BJ (cell line): ENCODE data around the gene MAPK1. TPM values are rescaled to one million over a fixed set of nuclear protein-coding genes. Genes with fewer than 3 reads are reported as not detected.
"Not testable (repeated sequence)": the region's sequence is repeated elsewhere in the genome, so short reads cannot be mapped to it uniquely, and the experiment has no call there.

ENCODE experiments used
- CTCF ChIA-PET: fragments of 350-600 bp; formaldehyde crosslinking; extraction: SDS; loops from one replicate; lab custom pipeline; 2021; ENCODE audit warnings: antibody characterized with exemption, inconsistent platforms; lab: Yijun Ruan, JAX
- POLR2A ChIA-PET: fragments of 300-600 bp; sonication (Branson Sonifier 250); formaldehyde crosslinking; extraction: SDS; loops from one replicate; lab custom pipeline; 2021; ENCODE audit warnings: antibody characterized with exemption; lab: Charles Lee
- DNase-seq: peaks from one replicate; pipeline ENCODE4 v3.0.0-alpha.2; 2011; ENCODE audit warnings: low read depth
- H3K27me3 ChIP-seq: 2 replicates; pipeline ENCODE4 v1.6.0; 2011; ENCODE audit warnings: low read length; ENCODE audit not compliant: control insufficient read depth, insufficient read depth
- H3K36me3 ChIP-seq: 2 replicates; pipeline ENCODE4 v1.5.1; 2011; ENCODE audit warnings: low read length; ENCODE audit not compliant: control insufficient read depth, insufficient read depth
- H3K4me3 ChIP-seq: 2 replicates; pipeline ENCODE4 v1.5.1; 2011; ENCODE audit warnings: low read depth, mild to moderate bottlenecking, control low read depth, low read length
- polyA plus RNA-seq: library from polyadenylated mRNA; depleted of rRNA; stranded (reverse); fragments of >200 nt; gene quantifications from 2 replicates; pipeline ENCODE4 v1.2.3, GENCODE V29; 2011
- TF ChIP-seq, protein P1 (sequence below): IDR thresholded peaks from 2 replicates; pipeline ENCODE4 v1.5.1; 2011; ENCODE audit warnings: low read depth, mild to moderate bottlenecking, control low read depth, inconsistent platforms, low read length, moderate library complexity; ENCODE audit not compliant: insufficient read depth

MAPK1 gene
- polyA plus RNA-seq, 1 experiment = 119 TPM

- Histone ChIP-seq H3K36me3 (no peaks in the 10 kb centered on the region), H3K4me3 (no peak overlapping the region), H3K27me3 (peaks cover 3% of the 10 kb centered on the region)
- ChIA-PET CTCF (no interaction called here), POLR2A (no interaction called here)
- no peak for DNase-seq
- TF ChIP-seq, protein P1, sequence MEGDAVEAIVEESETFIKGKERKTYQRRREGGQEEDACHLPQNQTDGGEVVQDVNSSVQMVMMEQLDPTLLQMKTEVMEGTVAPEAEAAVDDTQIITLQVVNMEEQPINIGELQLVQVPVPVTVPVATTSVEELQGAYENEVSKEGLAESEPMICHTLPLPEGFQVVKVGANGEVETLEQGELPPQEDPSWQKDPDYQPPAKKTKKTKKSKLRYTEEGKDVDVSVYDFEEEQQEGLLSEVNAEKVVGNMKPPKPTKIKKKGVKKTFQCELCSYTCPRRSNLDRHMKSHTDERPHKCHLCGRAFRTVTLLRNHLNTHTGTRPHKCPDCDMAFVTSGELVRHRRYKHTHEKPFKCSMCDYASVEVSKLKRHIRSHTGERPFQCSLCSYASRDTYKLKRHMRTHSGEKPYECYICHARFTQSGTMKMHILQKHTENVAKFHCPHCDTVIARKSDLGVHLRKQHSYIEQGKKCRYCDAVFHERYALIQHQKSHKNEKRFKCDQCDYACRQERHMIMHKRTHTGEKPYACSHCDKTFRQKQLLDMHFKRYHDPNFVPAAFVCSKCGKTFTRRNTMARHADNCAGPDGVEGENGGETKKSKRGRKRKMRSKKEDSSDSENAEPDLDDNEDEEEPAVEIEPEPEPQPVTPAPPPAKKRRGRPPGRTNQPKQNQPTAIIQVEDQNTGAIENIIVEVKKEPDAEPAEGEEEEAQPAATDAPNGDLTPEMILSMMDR = no peak
These were observed 136.7 kb downstream of the MAPK1 start for GRCh38 chr22:21730535-21731308.

- CTCF ChIA-PET, DNase-seq, H3K36me3 ChIP-seq, POLR2A ChIA-PET, H3K4me3 ChIP-seq, H3K27me3 ChIP-seq: not testable (repeated sequence)
These were observed 138.3 kb downstream of the MAPK1 start for GRCh38 chr22:21729184-21729583.

- Histone ChIP-seq H3K4me3 (no peak overlapping the region), H3K27me3 (peaks cover under 1% of the 10 kb centered on the region; the same call in 1 of the 2 replicates), H3K36me3 (no peaks in the 10 kb centered on the region)
- TF ChIP-seq, protein P1 = no peak
- CTCF ChIA-PET = no interaction called here
- POLR2A ChIA-PET = no interaction called here
- DNase-seq = no peak
These were observed 139.2 kb downstream of the MAPK1 start for GRCh38 chr22:21728270-21728669.

DNA sequence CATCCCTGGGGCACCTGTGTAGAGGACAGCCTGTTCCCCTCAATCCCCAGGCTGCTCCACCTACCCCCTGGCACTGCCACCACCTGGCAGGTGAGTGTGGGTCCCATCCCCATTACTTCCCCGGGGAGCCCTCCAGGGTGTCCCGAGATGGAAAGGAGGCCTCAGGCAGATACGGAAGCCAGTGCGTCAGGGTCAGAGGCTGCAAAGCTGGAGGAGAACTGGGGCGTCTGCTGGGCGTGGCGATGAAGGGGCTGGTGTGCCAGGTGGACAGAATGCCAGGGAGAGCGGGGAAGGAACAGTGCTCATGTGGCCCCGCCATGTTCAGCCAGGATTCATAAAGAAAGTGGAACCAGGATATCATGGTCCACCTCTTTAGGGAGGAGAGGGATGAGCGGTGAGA, 139.7 kb downstream of the MAPK1 start:
- TF ChIP-seq, protein P1 = no peak
- Histone ChIP-seq H3K27me3 (no peaks in the 10 kb centered on the region), H3K36me3 (no peaks in the 10 kb centered on the region), H3K4me3 (no peak overlapping the region)
- ChIA-PET CTCF (interaction anchor here (1.3 kb wide), 1 partner anchor 211 kb away, joined by 3 read pairs; no protein-coding TSS in a partner anchor), POLR2A (no interaction called here)
- no peak for DNase-seq

DNA sequence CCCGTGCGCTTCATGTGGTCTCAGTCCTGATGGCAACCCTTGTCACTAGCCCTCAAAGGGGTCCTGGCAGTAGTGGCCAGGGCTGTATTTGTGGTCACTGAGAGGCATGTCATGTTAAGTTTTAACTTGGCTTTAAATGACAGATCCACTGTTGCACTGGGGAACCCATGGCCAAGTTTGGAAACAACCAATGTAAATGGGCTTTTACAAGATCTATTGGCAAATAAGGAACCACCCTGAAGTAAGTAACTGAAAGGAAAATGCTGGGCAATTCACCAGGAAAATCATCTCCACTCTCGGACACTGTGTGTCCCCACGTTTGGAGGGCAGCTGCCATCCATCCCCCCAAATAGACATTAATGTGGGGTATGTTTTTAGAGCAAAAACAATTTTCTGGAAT, 140.3 kb downstream of the MAPK1 start:
- TF ChIP-seq, protein P1 = no peak
- DNase-seq = no peak
- ChIA-PET POLR2A (interaction anchor here (0.6 kb wide), 1 partner anchor 10 kb away, joined by 3 read pairs; no protein-coding TSS in a partner anchor), CTCF (interaction anchor here (1.3 to 1.4 kb wide), 2 partner anchors 17 to 211 kb away, joined by 3 to 4 read pairs; no protein-coding TSS in a partner anchor)
- H3K36me3 ChIP-seq = no peaks in the 10 kb centered on the region
- no peak overlapping the region for H3K4me3 ChIP-seq
- H3K27me3 ChIP-seq = no peaks in the 10 kb centered on the region
